ENCODE measurements around the gene USP7.
A peak's percentile ranks its signal among the peaks of the same experiment; 100 is the strongest.
"Not testable (repeated sequence)": the region's sequence is repeated elsewhere in the genome, so short reads cannot be mapped to it uniquely, and the experiment has no call there.

The USP7 gene

DNA sequence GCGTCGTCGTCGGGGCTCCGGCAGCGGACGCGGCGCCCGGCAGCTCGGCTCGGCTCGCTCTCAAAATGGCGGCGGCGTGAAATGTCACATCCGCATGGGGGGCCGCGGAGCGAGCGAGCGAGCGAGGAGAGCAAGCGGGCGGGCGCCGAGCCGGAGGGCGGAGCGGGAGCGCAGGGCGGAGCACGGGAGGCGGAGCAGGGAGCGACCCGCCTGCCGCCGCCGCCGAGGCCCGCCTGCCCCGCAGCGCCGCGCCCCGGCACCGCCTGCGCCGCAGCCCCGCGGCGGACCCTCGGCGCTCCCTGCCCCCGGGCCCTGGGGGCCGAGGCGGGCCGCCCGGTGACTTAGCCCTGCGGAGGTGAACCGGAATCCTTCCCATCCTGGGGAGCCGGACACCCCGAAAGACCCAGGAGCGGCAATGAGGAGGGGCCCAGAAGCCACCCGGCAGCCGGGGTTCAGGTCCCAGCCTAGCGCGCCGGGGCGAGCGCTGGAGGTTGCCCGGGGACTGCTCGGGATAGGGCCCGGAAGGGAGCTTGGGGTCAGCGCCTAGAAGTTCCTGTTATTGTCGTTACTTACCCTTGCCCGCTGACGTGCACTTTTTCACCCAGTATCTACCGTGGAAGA is at the start of gene USP7:
TSS of gene USP7 (minus strand) at position 86 of the 621 bp plus-strand sequence. CDS start 621 bp downstream, outside the sequence.
- peak in 55 of 56 donors; percentile 15 to 90 (median 70) for DNase-seq

DNA sequence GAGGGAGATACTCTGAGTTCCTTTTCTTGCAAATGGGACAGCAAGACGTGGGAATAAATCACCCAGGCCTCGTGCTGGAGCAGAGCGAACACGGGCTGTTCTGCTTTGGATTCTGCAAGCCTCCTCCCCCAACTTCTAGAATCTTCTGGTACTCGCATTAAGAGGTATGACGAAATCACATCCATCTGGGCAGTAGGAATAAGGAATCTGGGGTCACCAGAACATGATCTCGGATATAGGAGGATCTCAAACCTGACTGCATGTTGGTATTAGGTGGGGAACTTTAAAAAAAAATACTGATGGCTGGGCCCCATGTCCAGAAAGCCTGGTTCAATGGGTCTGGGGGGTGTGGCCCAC is 49.8 kb upstream of the USP7 start:
- DNase-seq: no peak

- DNase-seq: peak in 2 of 56 donors; percentile 5 to 12
Measured at GRCh38 chr16:9012848-9013507, 49.3 kb upstream of the USP7 start.

DNA sequence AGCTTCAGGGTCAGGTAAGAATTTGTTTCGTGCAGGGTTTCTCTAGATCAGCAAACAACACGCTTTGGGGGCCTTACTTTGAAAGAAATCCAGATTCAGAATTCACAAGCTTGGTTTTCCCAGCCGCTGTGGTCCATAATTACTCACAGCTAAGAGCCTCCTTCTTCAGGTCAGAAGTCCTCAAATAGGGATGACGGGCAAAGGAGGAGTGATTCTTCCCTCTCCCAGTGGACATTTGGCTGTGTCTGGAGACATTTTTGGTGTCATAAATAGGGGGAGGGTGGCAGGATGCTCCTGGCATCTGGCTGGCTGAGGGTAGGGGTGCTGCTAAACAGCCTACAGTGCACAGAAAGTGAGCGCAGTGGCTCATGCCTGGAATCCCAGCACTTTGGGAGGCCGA is 48.6 kb upstream of the USP7 start:
- no peak for DNase-seq

GRCh38 chr16:9008601-9009260 is 45.0 kb upstream of the USP7 start:
- DNase-seq: peak in 44 of 56 donors; percentile 2 to 79 (median 28)

GRCh38 chr16:9007177-9007794 is 43.6 kb upstream of the USP7 start:
- no peak for DNase-seq

GRCh38 chr16:9004183-9004582 is 40.5 kb upstream of the USP7 start:
- no peak for DNase-seq

GRCh38 chr16:9003763-9004162 is 40.1 kb upstream of the USP7 start:
- no peak for DNase-seq

GRCh38 chr16:9003322-9003721 is 39.6 kb upstream of the USP7 start:
- DNase-seq: no peak

DNA sequence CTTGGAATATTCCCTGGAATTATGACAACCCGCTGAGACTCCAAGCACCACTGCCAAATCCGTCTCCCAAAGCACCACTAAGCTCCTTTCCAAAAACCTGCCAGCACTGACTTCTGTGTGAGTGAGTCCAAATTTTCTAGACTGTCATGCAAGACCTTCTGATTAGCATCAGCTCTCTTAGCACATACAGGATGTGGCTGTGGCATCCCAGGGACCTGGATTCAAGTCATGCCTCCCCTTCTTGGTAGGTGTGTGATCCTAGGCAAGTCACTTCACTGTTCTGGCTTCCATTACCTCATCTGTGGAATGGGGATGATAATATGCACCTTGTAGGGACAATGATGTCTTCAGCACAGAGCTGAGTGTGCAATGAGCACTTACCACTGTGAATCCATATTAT is 38.3 kb upstream of the USP7 start:
- DNase-seq: no peak

DNA sequence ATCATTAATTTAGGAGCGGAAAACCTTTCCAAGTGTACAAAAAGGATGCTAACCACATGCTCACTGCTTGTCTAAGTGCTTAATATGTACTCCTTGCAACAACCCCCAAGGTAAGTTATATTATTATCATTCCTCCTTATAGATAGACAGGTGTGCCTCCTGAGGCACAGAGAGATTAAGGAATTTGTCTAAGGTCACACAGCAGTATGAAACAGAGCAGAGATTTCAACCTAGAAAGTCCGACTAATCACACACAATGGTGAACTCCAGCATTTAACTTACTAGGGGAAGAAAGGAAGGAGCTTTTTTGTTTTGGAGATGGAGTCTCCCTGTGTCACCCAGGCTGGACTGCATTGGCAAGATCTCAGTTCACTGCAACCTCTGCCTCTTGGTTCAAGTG is 37.0 kb upstream of the USP7 start:
- DNase-seq: no peak

DNA sequence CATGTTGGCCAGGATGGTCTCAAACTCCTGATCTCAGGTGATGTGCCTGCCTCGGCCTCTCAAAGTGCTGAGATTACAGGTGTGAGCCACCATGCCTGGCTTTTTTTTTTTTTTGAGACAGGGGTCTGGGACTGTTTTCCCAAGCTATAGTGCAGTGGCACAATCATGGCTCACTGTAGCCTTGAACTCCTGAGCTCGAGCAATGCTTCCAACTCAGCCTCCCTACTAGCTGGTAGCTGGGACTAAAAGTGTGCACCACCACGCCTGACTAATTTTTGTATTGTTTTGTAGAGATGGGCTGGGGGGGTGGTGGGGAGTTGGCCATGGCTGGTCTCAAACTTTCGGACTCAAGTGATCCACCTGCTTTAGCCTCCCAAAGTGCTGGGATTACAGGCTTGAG is 36.1 kb upstream of the USP7 start:
- DNase-seq: no peak

DNA sequence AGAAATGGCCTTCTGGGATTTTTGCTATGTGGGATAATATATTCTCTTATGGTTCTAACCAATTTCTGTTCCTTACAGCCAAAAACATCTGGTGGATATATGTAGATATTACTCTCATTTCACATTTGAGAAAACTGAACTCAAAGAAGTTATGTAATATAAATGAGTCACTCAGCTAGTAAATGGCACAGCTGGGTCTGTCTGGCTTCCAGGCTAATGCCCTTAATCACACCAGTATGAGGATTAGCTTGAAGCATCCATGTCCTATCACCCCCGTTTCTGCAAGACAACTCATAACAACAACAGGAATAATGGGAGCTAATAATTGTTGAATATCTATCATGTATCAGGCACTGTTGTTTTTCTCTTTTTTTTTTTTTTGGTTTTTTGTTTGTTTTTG is 34.4 kb upstream of the USP7 start:
- DNase-seq: peak in 1 of 56 donors; percentile 1

GRCh38 chr16:8996891-8997290 is 33.2 kb upstream of the USP7 start:
- peak in 25 of 56 donors; percentile 2 to 43 (median 13) for DNase-seq

- no peak for DNase-seq
Measured at GRCh38 chr16:8990445-8990844, 26.7 kb upstream of the USP7 start.

DNA sequence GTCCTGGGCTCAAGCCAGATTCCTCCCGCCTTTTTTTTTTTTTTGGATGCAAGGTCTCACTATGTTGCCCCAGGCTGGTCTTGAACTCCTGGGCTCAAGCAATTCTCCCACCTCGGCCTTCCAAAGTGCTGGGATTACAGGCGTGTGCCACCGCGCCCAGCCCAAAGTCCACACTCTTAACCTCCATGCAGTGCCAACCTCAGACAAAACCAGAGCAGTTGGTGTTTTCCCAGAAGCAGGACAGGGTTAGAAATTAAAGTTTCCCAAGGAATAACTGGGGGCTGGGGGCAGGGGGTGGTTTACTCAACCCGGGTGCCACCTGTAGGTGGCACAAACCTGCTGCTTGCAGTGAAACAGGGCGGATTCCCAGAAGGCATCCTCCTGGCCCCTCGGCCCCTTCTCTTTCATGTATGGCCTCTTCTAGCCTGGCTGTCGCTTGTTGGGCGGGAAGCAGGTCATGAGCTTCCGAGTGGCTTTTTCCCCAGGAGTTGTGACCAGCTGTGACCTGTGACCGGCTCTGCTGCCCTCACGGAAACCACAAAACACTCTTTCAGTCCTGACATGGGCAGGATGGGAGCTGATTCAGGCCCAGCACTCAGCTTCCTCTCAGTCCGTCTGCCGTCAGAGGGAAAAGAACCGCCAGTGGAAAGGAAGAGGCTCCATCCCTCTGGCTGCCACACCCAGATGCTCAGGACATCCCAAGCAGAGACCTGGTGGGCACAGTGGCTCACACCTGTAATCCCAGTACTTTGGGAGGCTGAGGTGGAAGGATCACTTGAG is 25.6 kb upstream of the USP7 start:
- DNase-seq: no peak

- no peak for DNase-seq
Measured at GRCh38 chr16:8986818-8987191, 23.1 kb upstream of the USP7 start.

DNA sequence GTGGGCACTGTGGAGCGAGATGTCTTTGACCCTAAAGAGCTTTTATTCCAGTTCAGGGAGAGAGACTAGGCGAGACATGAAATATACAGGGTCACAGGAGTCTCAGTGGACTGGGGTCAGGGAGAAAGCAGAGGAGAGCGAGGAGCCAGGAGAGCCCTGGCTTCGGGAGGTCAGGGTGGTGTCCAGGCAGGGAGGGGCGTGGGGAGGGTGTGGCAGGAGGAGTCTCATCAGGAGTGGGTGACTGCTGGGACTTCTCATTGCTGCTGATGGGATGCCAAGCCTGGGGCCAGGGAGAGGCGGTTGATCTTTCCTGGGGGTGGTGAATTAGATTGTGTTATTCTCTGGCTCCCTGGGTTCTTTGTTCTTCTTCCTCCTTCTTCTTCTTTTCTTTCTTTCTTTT is 22.4 kb upstream of the USP7 start:
- no peak for DNase-seq

GRCh38 chr16:8982816-8983215 is 19.1 kb upstream of the USP7 start:
- no peak for DNase-seq

DNA sequence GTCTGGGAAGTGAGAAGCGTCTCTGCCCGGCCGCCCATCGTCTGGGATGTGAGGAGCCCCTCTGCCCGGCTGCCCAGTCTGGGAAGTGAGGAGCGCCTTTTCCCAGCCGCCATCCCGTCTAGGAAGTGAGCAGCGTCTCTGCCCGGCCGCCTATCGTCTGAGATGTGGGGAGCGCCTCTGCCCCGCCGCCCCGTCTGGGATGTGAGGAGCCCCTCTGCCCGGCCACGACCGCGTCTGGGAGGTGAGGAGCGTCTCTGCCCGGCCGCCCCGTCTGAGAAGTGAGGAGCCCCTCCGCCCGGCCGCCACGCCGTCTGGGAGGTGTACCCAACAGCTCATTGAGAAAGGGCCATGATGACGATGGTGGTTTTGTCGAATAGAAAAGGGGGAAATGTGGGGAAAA is 18.2 kb upstream of the USP7 start:
- DNase-seq: not testable (repeated sequence)

- not testable (repeated sequence) for DNase-seq
Measured at GRCh38 chr16:8976189-8976588, 12.5 kb upstream of the USP7 start.

GRCh38 chr16:8975039-8975438 is 11.3 kb upstream of the USP7 start:
- DNase-seq: no peak
